Right atrium auricular region (tissue), 2 donors: ENCODE data around the gene L2HGDH. TPM values are rescaled to one million over a fixed set of nuclear protein-coding genes. Genes with fewer than 3 reads are reported as not detected.

Source experiments
- DNase-seq: peaks from one replicate; pipeline ENCODE4 v3.0.0-alpha.2; 2019; ENCODE audit warnings: low spot score
- H3K27ac ChIP-seq, 2 donors: fragments of 200-600 bp; sonication (generic); 1 replicate in 1 of 2; 2 replicates in 1 of 2; pipeline ENCODE4 v1.5.1; 2016 to 2019
- H3K27me3 ChIP-seq, 2 donors: fragments of 200-600 bp; sonication (generic); one replicate each; pipeline versions ENCODE4 v1.5.1 to v1.6.0; 2017 to 2019
- H3K36me3 ChIP-seq: fragments of 200-600 bp; sonication (generic); one replicate; pipeline ENCODE4 v1.5.1; 2016
- H3K4me1 ChIP-seq, 2 donors: fragments of 200-600 bp; sonication (generic); one replicate each; pipeline versions ENCODE4 v1.5.1 to v1.6.0; 2017 to 2019
- H3K4me3 ChIP-seq, 2 donors: fragments of 200-600 bp; sonication (generic); 1 replicate in 1 of 2; 2 replicates in 1 of 2; pipeline ENCODE4 v1.5.1; 2017 to 2019; ENCODE audit warnings: mild to moderate bottlenecking in 1 of 2, moderate library complexity in 1 of 2
- H3K9me3 ChIP-seq, 2 donors: fragments of 200-600 bp; sonication (generic); one replicate each; pipeline ENCODE4 v1.5.1; 2019
- total RNA-seq, 2 donors: library from RNA; depleted of rRNA; stranded (reverse); fragments of >200 nt; gene quantifications; one replicate each; pipeline ENCODE4 v1.1.0, GENCODE V29; 2016
- TF ChIP-seq, protein P1 (sequence below), 2 donors: fragments of 200-600 bp; sonication (generic); IDR thresholded peaks; one replicate each; pipeline ENCODE4 v1.5.1; 2019; ENCODE audit warnings: antibody characterized with exemption in 2 of 2

L2HGDH gene
- total RNA-seq, 2 donors from 2014 or later, result 4.0 to 8.3 TPM

DNA sequence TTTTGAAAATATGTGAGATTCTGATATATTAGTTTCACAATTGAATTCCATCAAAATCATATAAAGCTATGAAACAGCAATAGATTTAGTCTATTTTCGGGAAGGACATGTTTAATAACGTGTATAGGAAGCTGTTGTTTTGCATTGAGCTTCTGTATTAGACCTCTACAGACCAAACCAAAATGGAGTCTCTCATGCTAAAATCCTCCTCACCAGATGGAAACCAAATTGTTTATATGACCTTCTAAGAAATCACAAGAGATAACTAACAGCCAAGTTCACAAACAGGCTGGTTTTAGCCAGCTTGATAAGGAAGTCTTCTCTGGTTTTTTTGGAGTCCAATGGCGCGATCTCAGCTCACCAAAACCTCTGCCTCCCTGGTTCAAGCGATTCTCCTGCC, 23.9 kb downstream of the L2HGDH start:
- no peak overlapping the region for H3K4me3 ChIP-seq
- H3K9me3 ChIP-seq, result no peaks in the 10 kb centered on the region
- no peaks in the 10 kb centered on the region for H3K4me1 ChIP-seq
- H3K36me3 ChIP-seq, result no peaks in the 10 kb centered on the region
- TF ChIP-seq, protein P1, sequence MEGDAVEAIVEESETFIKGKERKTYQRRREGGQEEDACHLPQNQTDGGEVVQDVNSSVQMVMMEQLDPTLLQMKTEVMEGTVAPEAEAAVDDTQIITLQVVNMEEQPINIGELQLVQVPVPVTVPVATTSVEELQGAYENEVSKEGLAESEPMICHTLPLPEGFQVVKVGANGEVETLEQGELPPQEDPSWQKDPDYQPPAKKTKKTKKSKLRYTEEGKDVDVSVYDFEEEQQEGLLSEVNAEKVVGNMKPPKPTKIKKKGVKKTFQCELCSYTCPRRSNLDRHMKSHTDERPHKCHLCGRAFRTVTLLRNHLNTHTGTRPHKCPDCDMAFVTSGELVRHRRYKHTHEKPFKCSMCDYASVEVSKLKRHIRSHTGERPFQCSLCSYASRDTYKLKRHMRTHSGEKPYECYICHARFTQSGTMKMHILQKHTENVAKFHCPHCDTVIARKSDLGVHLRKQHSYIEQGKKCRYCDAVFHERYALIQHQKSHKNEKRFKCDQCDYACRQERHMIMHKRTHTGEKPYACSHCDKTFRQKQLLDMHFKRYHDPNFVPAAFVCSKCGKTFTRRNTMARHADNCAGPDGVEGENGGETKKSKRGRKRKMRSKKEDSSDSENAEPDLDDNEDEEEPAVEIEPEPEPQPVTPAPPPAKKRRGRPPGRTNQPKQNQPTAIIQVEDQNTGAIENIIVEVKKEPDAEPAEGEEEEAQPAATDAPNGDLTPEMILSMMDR (IDR thresholded peaks at IDR 0.05), result no peak
- H3K27ac ChIP-seq, result no peak overlapping the region
- no peaks in the 10 kb centered on the region for H3K27me3 ChIP-seq
- no peak for DNase-seq

DNA sequence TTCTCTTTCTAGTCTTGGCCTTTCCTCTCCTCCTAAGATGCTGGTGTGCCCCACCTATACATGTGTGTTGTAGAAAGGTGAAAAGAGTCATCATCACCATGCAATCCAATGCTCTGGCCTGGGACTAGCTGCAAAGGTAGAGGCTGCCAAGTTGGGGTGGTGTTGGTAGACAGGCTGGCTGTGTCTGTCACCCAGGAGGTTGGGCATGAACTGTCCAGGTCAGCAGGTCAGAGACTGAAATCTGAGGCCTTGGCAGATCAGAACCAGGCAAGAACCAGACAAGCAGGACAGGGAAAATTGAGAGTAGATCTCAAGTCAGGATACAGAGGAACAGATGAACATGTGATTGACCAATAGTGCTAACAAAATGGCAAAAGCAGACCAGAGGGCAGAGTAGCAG, 26.2 kb downstream of the L2HGDH start:
- no peak for DNase-seq
- H3K36me3 ChIP-seq, result no peaks in the 10 kb centered on the region
- no peaks in the 10 kb centered on the region for H3K9me3 ChIP-seq
- TF ChIP-seq, protein P1 (IDR thresholded peaks at IDR 0.05), result no peak
- H3K27ac ChIP-seq, result no peak overlapping the region
- H3K4me1 ChIP-seq, result no peaks in the 10 kb centered on the region
- H3K27me3 ChIP-seq, result no peaks in the 10 kb centered on the region
- no peak overlapping the region for H3K4me3 ChIP-seq

DNA sequence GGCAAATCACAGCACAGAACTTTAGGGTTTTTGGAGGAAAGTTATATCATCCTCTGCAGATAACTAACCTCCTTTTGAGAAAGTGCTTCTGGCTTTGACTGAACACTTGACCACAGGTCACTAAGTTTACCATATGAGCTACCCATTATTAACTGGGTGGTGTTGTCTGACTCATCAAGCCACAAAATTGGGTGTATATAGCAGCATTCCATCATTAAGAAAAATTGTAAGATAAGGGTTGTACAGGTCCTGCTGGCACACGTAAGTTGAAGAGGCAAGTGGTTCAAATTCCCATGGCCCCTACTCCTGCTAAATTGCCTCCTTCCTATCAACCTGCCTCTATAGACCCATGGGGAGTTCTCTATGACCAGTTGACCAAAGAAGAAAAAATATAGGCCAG, 39.5 kb downstream of the L2HGDH start:
- no peaks in the 10 kb centered on the region for H3K27me3 ChIP-seq
- H3K27ac ChIP-seq, result no peak overlapping the region
- TF ChIP-seq, protein P1 (IDR thresholded peaks at IDR 0.05), result no peak
- no peaks in the 10 kb centered on the region for H3K4me1 ChIP-seq
- no peak for DNase-seq
- H3K9me3 ChIP-seq, result no peaks in the 10 kb centered on the region
- no peaks in the 10 kb centered on the region for H3K36me3 ChIP-seq
- no peak overlapping the region for H3K4me3 ChIP-seq

DNA sequence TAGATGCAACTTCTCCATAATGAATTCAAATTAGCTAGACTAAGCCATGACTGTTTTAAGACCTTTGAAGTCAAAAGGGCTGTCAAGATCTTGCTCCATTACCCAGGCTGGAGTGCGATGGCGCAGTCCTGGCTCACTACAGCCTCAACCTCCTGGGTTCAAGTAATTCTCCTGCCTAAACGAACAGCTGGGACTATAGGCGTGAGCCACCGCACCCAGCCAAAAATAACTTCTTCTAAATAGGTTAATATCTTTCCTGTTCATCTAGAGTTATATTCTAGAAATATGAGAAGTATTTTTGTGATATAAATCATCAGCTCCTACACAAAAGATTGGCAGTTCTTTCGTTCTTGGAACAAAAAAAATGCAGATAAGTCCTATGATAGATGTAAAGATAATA, 41.1 kb downstream of the L2HGDH start:
- Histone ChIP-seq H3K27me3 (no peaks in the 10 kb centered on the region), H3K36me3 (no peaks in the 10 kb centered on the region), H3K4me3 (no peak overlapping the region), H3K4me1 (no peaks in the 10 kb centered on the region), H3K9me3 (no peaks in the 10 kb centered on the region), H3K27ac (no peak overlapping the region)
- TF ChIP-seq, protein P1 (IDR thresholded peaks at IDR 0.05), result no peak
- DNase-seq, result no peak

DNA sequence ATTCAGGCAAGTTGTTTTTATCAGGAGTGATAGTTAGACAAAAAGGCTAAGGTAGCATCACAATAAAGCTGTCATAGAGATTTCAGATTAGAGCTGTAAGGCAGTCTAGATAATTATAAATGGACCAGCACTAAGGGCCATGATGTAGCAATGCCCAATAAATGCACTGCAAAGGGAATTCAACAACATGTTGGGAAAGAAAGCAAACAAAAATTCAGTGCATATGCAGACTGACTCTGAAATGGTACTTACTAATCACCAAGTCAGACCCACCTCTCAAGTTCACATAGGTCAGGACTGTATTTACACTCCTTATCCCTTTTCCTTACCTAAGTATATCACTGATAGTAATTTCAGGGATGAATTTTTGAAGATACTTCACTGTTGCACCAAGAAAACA, 47.0 kb downstream of the L2HGDH start:
- H3K27me3 ChIP-seq, result no peaks in the 10 kb centered on the region
- TF ChIP-seq, protein P1 (IDR thresholded peaks at IDR 0.05), result no peak

DNA sequence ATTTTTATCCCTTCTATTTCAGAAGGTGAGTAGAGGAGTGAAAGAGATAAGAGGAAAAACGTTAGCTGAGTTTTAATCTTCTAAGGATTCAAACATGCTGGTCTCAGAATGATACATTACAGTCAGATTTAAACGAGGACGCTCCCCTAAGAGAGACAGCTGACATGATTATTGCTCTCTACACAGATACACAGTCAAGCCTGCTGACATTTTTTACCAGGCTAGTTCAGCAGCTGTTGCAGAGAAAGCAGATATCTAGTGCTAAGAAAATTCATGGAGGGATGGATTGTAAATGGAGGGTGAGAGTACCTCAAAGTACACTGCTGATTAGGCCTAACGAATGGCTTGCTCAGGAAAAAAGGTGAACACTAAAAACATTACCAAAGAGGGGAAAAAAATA, 48.7 kb downstream of the L2HGDH start:
- TF ChIP-seq, protein P1 (IDR thresholded peaks at IDR 0.05), result no peak
- DNase-seq, result no peak
- no peaks in the 10 kb centered on the region for H3K27me3 ChIP-seq
- no peaks in the 10 kb centered on the region for H3K36me3 ChIP-seq
- H3K27ac ChIP-seq, result no peak overlapping the region
- H3K9me3 ChIP-seq, result no peaks in the 10 kb centered on the region
- no peak overlapping the region for H3K4me3 ChIP-seq
- no peaks in the 10 kb centered on the region for H3K4me1 ChIP-seq

More for the DNA sequence above, 47.0 kb downstream of the L2HGDH start:
- no peaks in the 10 kb centered on the region for H3K36me3 ChIP-seq
- H3K9me3 ChIP-seq, result no peaks in the 10 kb centered on the region
- no peaks in the 10 kb centered on the region for H3K4me1 ChIP-seq
- H3K27ac ChIP-seq, result no peak overlapping the region
- no peak for DNase-seq
- H3K4me3 ChIP-seq, result no peak overlapping the region
